GM12864 (cell line): ENCODE data around the gene MAP3K3.
A peak's percentile ranks its signal among the peaks of the same experiment; 100 is the strongest.

Experiments used
- DNase-seq: peaks from one replicate; pipeline ENCODE4 v3.0.0-alpha.2; 2011; ENCODE audit warnings: low read depth
- H3K4me3 ChIP-seq: 2 replicates; pipeline ENCODE4 v1.5.1; 2011; ENCODE audit warnings: mild to moderate bottlenecking, low read depth, low read length, control low read depth
- CTCF ChIP-seq: IDR thresholded peaks from 2 replicates; pipeline ENCODE4 v1.5.1; 2011; ENCODE audit warnings: low read depth, mild to moderate bottlenecking, moderate library complexity, low read length, control low read depth, inconsistent platforms; ENCODE audit errors: missing control alignments

MAP3K3 gene

GRCh38 chr17:63601439-63602371, 20.5 kb upstream of the MAP3K3 start:
- TF ChIP-seq CTCF: no peak
- DNase-seq: no peak
- peak overlapping the region; percentile 97 for H3K4me3 ChIP-seq

- H3K4me3 ChIP-seq: no peak overlapping the region
- DNase-seq: no peak
- TF ChIP-seq CTCF: no peak
Observed at GRCh38 chr17:63609816-63610573, 12.2 kb upstream of the MAP3K3 start.

GRCh38 chr17:63610854-63611253, 11.4 kb upstream of the MAP3K3 start:
- no peak for DNase-seq
- H3K4me3 ChIP-seq: no peak overlapping the region
- TF ChIP-seq CTCF: no peak

GRCh38 chr17:63611354-63611753, 10.9 kb upstream of the MAP3K3 start:
- no peak for DNase-seq
- no peak for TF ChIP-seq CTCF
- H3K4me3 ChIP-seq: no peak overlapping the region

- no peak overlapping the region for H3K4me3 ChIP-seq
- DNase-seq: no peak
- TF ChIP-seq CTCF: no peak
Observed at GRCh38 chr17:63613663-63614062, 8.6 kb upstream of the MAP3K3 start.

GRCh38 chr17:63621229-63621683, 961 bp upstream of the MAP3K3 start:
- no peak for TF ChIP-seq CTCF
- peak overlapping the region; percentile 85 for H3K4me3 ChIP-seq
- DNase-seq: no peak
